ENCODE data around the gene ZNF195.
"Not testable (repeated sequence)": the region's sequence is repeated elsewhere in the genome, so short reads cannot be mapped to it uniquely, and the experiment has no call there.

GRCh38 chr11:3331078-3331477 lies 47.9 kb downstream of the ZNF195 start:
- TF ChIP-seq POLR2A, CTCF (IDR thresholded peaks at IDR 0.05): not testable (repeated sequence)

Measured in thyroid gland (tissue), 4 donors.